ENCODE results near the gene LLGL2.

- TF ChIP-seq CTCF (IDR thresholded peaks at IDR 0.05) (no peak), EZH2 (IDR thresholded peaks at IDR 0.05) (no peak), EZH2phosphoT487 (IDR thresholded peaks at IDR 0.05) (no peak)
Measured at GRCh38 chr17:75489511-75489955, 36.0 kb upstream of the LLGL2 start.

All from neural progenitor cell (in vitro differentiated cells).